GM11168 (cell line): ENCODE data around the gene CHKA.
"Not testable (repeated sequence)": the region's sequence is repeated elsewhere in the genome, so short reads cannot be mapped to it uniquely, and the experiment has no call there.

Experiments
- in situ Hi-C: fragments of 300-500 bp; cut with MboI; formaldehyde crosslinking; loops from one replicate; pipeline ENCODE4 v1.12.0; 2022; ENCODE audit warnings: low sequenced_read_pairs; ENCODE audit not compliant: unreplicated experiment

Gene CHKA

DNA sequence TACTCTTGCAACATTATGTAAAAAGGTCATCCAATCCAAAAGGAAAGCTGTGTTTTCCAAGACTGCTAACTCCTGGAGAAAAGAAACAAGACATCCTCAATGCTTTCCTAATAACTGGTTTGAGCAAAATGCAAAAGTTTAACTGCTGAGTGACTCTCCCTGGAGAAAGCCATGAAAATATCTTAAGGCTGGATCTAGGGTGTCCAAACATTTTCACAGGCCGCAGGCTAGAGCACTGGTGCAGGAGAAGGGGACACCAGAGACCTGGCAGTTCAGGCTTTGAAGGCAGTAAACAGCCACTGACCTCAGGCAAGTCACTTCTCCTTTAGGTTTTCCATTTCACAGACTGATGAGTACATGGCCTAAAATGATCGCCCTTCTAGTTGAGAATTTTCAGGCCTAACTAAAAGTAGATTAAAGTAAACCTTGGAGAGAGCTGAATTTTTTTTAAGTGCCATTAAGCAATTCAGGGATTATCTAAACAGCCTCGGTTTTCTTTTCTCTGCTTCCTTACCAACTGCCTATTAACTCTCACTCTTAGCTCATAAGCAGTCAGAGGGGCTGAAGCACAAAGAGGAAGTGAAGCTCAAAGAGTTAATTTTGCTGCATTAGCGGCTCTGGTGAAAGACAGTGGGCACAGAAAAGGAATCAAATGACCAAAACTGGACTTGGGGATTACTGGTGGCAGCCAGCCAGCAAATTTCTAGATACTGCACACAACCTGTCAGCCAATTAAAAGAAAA is 2.3 kb downstream of the CHKA start:
- in situ Hi-C loops, result no loop called here

DNA sequence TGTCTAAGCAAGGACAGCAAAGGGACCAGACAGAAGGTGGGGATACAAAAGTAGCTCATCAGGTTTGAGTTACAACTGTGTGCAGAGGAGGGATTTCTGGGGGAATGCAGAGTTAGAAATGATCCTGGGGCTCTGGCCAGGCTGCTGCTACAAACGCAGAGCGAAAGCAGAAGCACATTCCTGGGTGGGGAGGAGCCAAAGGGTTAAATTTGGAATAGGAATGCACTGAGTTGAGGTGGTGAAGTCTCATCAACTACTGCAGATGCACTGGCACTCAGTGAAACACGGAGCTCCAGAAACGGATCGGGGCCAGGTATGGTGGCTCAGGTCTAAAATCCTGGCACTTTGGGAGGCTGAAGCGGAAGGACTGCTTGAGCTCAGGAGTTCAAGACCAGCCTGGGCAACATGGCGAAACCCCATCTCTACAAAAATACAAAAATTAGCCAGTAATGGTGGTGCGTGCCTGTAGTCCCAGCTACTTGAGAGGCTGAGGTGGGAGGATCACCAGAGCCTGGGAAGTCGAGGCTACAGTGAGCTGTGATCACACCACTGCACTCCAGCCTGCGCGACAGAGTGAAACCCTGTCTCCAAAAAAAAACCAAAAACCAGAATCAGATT is 3.2 kb downstream of the CHKA start:
- in situ Hi-C loops, result no loop called here

DNA sequence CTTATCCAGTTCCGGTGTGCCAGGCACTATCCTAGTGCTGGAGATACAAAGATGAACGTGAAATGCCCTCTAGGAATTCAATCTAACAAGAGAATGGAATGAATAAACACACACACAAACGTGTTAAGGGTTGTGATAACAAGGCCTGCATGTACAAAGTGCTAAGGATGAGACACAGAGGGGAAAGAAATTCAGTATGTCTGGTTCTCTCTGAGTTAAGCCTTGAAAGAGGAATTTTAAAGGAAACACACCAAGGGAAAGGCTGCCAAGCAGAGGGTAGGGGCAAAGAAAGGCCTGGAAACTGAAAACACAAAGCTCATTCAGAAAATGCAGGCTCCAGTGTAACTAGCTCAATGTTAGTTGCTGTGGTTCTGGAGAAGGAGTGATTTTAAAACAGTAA is 4.2 kb downstream of the CHKA start:
- in situ Hi-C loops, result no loop called here

DNA sequence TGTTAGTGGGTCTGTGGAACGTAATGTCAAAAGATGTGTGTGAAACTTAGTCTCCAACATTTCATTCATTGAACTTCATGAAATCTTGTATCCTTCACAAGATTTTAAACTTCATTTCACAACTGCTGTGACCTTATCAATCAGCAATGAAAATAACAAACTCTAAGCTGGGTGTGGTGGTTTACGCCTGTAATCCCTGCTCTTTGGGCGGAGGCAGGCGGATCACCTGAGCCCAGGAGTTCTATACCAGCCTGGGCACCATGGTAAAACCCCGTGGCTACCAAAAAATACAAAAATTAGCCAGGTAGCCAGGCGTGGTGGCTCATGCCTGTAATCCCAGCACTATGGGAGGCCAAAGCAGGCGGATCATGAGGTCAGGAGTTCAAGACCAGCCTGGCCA is 5.1 kb downstream of the CHKA start:
- in situ Hi-C loops, result no loop called here

DNA sequence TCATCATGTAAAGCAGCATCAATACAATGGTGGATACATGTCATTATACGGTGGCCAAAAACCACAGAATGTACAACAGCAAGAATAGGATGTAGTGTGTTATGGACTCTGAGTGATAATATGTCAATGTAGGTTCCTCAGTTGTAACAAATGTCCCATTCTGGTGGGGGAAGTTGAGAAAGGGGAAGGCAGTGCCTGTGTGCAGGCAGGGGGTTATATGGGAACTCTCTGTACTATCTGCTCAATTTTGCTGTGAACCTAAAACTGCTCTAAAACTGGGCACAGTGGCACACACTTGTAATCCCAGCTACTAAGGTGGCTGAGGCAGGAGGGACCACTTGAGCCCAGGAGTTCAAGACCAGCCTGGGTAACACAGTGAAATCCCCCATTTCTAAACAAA is 5.9 kb downstream of the CHKA start:
- in situ Hi-C loops, result no loop called here

DNA sequence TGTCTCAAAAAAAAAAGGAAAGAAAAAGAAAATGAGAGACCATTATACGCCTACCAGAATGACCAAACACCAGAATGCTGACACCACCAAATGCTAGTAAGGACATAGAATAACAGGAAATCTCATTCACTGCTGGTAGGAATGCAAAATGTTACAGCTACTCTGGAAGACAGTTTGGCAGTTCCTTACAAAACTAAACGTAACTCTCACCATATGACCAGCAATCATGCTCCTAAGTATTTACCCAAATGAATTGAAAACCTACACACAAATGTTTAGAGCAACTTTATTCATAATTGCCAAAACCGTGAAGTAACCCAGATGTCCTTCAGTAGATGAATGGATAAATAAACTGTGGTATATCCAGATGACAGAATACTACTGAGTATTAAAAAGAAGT is 7.2 kb downstream of the CHKA start:
- in situ Hi-C loops, result no loop called here

DNA sequence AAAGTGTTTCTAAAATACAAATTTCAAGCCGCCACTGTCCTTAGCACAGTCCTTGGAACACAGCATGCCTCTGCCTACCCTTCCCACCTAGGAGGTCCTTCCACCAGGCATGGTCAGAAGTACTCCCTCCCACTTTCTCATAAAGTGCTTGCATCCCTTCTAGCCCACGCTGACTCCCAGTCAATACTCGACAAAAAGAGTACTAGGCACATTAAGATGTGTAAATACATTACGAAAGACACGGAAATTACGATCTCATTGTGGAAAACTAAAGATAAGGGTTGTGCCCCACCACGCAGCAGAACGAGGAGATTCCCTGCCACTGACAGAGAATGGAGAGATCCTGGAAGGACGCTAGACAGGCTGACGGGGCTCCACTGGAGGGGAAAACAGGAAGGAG is 13.5 kb downstream of the CHKA start:
- in situ Hi-C loops, result no loop called here

DNA sequence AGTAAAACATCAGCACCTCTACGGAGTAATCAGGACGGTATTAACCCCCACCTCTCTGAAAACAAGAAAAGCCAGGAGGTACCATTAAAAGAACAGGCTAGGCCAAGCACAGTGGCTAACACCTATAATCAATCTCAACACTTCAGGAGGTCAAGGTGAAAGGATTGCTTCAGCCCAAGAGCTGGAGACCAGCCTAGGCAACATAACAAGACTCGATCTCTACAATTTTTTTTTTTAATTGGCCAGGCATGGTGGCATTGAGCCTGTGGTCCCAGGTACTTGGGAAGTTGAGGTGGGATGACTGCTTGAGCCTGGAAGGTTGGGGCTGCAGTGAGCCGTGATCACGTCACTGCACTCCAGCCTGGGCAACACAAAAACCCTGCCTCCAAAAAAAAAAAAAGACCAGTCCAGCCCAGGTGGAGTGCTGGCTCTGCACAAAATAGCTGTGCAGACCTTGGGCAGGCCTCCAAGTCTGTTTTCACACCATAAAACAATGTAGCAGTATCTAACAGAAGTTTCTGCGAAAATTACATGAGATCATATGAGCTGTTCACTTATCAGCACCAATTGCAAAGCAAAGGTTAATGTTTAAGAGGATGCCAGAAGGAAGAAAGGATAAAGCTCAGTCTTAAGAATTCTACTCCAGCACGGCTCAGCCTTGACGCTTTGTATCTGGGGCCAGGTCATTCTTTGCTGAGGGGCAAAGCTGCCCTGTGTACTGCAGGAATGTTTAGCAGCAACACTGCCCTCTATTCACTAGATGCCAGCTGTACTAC is 14.8 kb downstream of the CHKA start:
- in situ Hi-C loops, result no loop called here

DNA sequence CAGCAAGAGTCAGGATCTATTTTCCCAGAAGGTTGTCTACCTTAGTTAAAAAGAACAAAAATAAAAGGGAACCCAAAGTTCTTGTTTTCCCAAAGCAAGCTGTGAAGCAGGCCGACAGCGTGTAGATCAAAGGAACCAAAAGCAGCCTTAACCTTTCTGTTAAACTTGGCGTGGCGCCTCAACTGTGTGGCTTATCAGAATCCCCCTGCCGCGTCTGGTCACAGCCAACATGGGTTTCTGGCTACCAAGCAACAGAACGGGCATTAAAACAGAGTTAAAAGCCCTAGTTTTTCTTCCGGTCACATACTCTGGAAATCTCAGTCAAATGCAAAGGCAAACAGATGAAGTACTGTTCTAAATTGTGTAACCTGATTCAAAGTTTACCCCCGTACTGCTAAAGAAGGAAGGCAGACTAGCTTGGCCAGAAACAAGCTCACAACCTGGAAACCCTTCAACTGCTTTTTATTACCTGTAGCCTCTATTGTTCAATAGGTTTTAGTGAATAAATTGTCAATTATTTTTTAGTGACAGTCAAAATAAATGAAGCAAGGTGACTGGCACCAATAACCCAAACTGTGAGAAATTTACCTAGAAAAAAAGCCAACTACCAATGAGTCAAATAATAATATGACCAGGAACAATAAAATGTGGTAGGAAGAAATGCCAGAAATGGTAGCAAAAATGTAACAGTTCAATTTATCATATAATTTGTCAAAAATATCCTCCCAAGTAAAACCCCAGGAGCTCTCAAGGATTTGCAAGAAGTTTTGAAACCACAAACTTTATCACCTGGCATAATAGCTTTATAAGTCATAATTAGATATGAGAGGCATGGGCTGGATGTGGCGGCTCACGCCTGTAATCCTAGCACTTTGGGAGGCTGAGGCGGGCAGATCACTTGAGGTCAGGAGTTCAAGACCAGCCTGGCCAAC is 21.4 kb downstream of the CHKA start:
- in situ Hi-C loops, result no loop called here

DNA sequence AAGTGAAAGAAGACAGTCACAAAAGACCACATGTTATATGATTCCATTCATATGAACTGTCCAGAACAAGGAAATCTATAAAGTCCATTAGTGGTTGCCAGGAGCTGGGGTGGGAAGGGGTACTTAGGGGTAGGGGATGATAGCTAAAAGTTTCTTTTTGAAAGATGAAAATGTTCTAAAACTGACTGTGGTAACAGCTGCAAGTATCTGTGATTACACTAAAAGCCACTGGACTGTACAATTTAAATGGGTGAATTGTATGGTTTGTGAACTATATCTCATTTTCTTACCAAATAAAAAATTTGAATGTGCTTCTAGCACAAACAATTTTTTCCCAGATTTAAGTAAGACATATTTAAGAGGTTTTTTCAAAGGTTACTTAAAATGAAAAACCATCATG is 22.1 kb downstream of the CHKA start:
- in situ Hi-C loops, result no loop called here

DNA sequence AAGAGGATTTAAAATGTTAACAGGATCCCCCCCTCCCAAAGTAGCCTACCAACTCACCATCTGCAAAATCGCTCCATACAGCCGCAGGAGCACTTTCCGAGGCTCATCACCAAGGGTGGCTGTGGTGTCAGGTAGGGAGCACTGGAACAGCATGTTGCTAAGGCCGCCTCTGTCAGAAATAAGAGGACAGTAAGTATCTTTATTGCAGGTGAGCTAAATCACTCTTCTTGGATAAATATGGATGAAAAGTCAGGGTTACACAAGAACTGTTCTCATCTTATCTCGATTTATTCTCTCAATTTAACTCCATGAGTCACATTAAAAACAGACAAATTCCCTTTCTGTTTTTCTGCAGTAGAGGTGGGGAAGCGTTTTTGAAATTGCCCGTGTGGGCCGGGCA is 24.2 kb downstream of the CHKA start:
- in situ Hi-C loops, result no loop called here

DNA sequence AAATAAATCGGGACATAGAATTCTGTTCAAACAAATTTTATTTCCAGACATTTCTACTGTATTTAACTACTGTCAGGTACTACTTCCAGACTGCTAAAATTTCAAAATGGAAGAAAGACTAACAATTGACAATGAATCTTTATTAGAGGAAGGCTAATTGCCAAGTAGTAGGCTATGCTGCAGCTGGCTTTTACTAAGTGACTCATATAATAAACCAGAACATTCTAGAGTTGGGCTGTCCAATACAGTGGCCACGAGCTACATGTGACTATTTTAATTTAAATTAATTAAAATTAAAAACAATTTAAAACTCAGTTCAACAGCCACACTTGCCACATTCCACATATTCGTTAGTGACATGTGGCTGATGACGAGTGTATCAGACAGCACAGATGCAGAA is 27.6 kb downstream of the CHKA start:
- in situ Hi-C loops, result no loop called here

DNA sequence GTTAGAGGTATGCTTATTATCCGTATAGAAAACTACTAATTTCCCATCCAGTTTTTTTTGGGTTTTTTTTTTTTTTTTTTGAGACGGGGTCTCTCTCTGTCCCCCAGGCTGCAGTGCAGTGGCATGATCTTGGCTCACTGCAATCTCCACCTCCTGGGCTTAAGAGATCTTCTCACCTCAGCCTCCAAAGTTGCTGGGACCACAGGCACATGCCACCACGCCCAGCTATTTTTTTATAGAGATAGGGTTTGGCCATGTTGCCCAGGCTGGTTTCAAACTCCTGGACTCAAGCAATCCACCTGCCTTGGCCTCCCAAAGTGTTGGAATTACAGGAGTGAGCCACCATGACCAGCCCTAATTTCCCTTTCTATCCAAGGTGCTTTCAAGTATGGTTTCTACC is 28.2 kb downstream of the CHKA start:
- in situ Hi-C loops, result not testable (repeated sequence)

DNA sequence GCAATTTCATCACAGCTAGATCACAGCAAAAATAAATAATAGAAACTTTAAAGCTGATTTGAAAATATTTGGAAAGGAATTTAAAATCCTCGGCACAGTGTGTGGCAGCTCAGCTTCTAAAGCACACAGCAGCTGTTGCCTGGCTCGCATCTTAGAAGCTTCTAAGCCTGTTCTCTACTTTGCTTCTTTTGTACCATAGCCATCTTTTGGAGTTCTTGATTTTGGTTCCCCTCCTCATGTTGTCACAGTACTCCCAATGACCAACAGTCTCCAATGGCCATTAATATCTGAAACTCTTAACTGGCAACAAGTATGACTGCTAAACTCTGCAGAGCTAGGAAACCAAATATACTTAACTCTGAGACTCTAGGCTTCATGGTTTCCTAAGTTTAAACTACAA is 28.8 kb downstream of the CHKA start:
- in situ Hi-C loops, result no loop called here

DNA sequence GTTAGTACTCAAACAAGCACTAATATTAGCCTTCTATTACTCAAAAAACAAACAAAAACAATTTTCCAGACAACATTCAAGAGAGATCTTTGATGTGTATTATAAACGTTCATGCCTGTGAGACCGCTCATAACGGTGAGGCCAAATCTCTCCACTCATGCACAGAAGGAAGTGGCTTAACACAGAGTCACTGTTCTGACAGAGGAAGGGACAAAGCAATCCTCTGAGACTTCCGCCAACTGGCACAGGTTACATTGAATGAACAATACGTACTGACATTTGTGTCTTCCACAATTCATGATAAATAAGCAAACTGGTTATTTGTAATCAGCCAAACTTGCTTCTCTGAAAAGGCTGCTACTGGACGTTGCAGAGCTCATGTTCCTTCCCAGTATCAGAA is 30.5 kb downstream of the CHKA start:
- in situ Hi-C loops, result no loop called here

DNA sequence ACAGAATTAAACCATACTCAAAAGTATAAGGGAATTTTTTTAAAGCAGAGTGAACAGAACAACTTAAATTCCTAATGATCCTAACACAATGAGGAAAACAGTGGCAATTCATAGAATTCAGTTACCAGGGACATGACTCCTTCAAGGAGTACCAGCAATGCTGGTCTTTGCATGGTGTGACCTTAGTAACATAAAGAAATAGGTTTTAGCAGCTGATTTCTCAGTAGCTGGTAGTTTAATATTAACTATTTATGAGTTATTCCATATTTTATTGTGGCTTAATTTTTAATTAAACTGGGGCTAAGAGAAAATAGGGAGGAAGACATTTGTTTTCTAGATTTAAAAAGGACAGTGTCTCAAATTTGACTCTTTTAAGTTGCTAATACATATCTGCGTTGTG is 30.9 kb downstream of the CHKA start:
- in situ Hi-C loops, result no loop called here

DNA sequence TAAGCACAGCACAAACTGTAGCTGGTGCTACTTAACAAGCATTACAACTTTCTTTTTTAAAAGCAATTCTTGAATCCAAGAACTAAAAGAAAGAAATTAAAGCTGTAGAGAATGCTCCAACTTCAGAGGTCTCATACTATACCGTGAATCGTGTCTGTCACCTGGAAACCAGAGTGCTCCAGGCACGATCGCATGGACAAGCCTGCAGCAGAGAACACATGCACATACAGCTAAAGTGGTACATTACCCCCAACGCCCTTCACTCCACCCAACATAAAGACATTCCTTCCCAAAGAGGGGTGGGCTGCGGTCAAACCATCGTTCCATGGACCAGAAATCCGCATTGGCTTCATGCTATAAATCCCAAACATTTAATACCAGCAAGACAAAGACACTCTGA is 31.5 kb downstream of the CHKA start:
- in situ Hi-C loops, result no loop called here

DNA sequence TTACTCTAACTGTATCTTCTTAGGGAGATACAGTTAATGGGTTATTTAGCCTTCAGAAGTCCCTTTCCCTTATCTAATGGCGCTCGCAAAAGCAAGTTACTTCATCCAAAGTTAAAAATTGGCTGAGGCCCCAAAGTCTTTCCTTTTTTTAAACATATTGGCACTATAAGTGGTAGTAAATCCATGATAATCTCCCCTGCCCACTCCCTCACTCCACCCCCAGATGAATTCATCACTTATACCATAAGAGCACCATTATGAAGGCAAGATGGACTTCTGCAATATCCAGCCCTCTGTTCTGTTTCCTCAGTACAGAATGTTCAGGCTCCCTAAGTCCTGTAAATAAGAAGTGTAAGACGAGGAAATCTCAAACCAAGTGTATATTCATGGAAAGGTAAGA is 37.7 kb downstream of the CHKA start:
- in situ Hi-C loops, result no loop called here

DNA sequence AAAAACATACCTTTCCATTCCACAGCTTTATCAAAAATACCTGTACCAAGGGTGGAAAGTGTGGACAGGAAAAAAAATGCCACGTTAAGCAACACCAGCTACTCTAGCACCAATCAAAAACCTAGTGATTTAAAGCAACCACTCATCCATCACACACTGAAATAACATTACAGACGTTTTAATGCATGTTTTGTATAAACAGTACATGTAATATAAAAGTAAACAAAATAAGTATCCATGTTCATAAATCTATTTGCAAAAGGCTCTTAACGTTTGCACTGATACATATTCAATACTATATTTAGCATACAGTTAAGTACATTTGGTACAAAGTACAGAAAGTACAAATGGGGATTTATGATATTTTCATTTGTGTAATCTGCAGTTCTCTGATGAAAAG is 38.7 kb downstream of the CHKA start:
- in situ Hi-C loops, result no loop called here

DNA sequence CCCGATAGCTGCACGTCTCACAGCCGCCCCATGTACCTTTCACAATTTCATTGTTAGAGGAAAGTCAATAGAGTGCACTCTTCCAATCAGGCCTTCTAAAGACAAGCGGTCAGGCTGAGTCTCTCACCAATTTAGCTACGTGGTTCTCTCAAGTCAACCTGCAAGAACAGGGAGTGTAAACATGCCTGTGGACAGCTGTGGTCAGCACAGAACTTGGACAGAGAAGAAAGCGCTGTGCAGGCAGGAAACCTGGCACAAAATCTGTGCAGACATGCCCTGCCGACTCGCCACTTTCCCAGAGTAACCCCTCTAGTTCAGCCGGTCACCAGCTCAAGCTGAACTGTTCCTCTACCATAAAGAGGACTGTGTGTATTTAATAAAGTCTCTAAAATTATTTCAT is 39.5 kb downstream of the CHKA start:
- in situ Hi-C loops, result no loop called here

DNA sequence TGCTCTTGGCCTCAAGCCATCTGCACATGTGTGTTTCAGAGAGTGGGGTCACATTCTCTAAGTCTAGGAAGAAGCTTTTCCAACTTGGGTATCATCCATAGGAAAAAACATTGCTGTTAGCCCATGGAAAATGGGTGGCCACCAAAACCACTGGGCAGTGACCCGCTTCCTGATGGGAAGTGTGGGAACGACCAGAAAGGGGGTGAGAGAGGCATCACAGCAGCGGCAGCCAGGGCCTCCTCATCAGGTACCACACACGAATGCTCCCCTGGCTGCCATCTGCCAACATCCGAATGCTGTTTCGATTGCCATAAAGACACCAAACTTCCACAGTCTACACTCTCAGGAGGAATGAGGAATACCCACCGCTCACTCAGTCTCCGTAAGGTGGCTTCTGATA is 40.3 kb downstream of the CHKA start:
- in situ Hi-C loops, result no loop called here
